ENCODE data around the gene FMNL2. TPM values are rescaled to one million over a fixed set of nuclear protein-coding genes. Genes with fewer than 3 reads are reported as not detected.

FMNL2 gene
- total RNA-seq, 1 experiment from 2014 or later, result 29.0 TPM

GRCh38 chr2:152445375-152445774, 110.4 kb downstream of the FMNL2 start:
- Histone ChIP-seq H3K4me3 (no peak overlapping the region), H3K27ac (peak overlapping the region; percentile 41; the same call in 1 of the 2 replicates), H3K9me2 (ENCODE audit: insufficient read depth) (no peaks in the 10 kb centered on the region), H3K4me2 (no peak overlapping the region), H3K27me3 (ENCODE audit: insufficient read depth, low read depth) (no peaks in the 10 kb centered on the region), H2AFZ (no peak overlapping the region), H3K79me2 (ENCODE audit: low read depth) (peaks cover 82% of the 10 kb centered on the region), H4K20me1 (ENCODE audit: insufficient read depth) (no peaks in the 10 kb centered on the region), H3K36me3 (ENCODE audit: low read depth) (no peaks in the 10 kb centered on the region), H3K9me3 (ENCODE audit: insufficient read depth, low read depth) (no peaks in the 10 kb centered on the region), H3F3A (ENCODE audit: insufficient read depth, low read depth) (no peaks in the 10 kb centered on the region), H3K4me1 (replicated peaks; ENCODE audit: insufficient read depth) (peaks cover 15% of the 10 kb centered on the region)
- no TSS peak for BruUV-seq (replicated peaks)
- CTCF ChIA-PET, result no interaction called here
- POLR2A ChIA-PET (ENCODE audit: unreplicated experiment), result no interaction called here
- DNase-seq, result no peak
- intact Hi-C loops (cut with micrococcal nuclease; ENCODE audit: unreplicated experiment), result no loop called here
- no peak for TF ChIP-seq CTCF (conservative IDR thresholded peaks at IDR 0.05)
- TF ChIP-seq EZH2 (IDR thresholded peaks at IDR 0.05; ENCODE audit: low read depth), result no peak

GRCh38 chr2:152445791-152446201, 110.8 kb downstream of the FMNL2 start:
- H3K4me1 ChIP-seq (replicated peaks; ENCODE audit: insufficient read depth), result peaks cover 15% of the 10 kb centered on the region
- no peaks in the 10 kb centered on the region for H3K9me3 ChIP-seq (ENCODE audit: insufficient read depth, low read depth)
- ChIA-PET CTCF (no interaction called here), POLR2A (ENCODE audit: unreplicated experiment) (no interaction called here)
- no peaks in the 10 kb centered on the region for H3K9me2 ChIP-seq (ENCODE audit: insufficient read depth)
- no peak overlapping the region for H3K4me2 ChIP-seq
- H3F3A ChIP-seq (ENCODE audit: insufficient read depth, low read depth), result no peaks in the 10 kb centered on the region
- no peak for DNase-seq
- H2AFZ ChIP-seq, result no peak overlapping the region
- no peaks in the 10 kb centered on the region for H4K20me1 ChIP-seq (ENCODE audit: insufficient read depth)
- H3K4me3 ChIP-seq, result no peak overlapping the region
- peak overlapping the region; percentile 41; the same call in 1 of the 2 replicates for H3K27ac ChIP-seq
- H3K36me3 ChIP-seq (ENCODE audit: low read depth), result no peaks in the 10 kb centered on the region
- intact Hi-C loops (cut with micrococcal nuclease; ENCODE audit: unreplicated experiment), result no loop called here
- H3K79me2 ChIP-seq (ENCODE audit: low read depth), result peaks cover 82% of the 10 kb centered on the region
- H3K27me3 ChIP-seq (ENCODE audit: insufficient read depth, low read depth), result no peaks in the 10 kb centered on the region
- no TSS peak for BruUV-seq (replicated peaks)
- no peak for TF ChIP-seq EZH2 (IDR thresholded peaks at IDR 0.05; ENCODE audit: low read depth)
- no peak for TF ChIP-seq CTCF (conservative IDR thresholded peaks at IDR 0.05)

- peaks cover 81% of the 10 kb centered on the region for H3K79me2 ChIP-seq (ENCODE audit: low read depth)
- no peaks in the 10 kb centered on the region for H3K27me3 ChIP-seq (ENCODE audit: insufficient read depth, low read depth)
- no peaks in the 10 kb centered on the region for H3K36me3 ChIP-seq (ENCODE audit: low read depth)
- no peaks in the 10 kb centered on the region for H3K9me3 ChIP-seq (ENCODE audit: insufficient read depth, low read depth)
- peak overlapping the region; percentile 41; the same call in 1 of the 2 replicates for H3K27ac ChIP-seq
- ChIA-PET POLR2A (ENCODE audit: unreplicated experiment) (no interaction called here), CTCF (no interaction called here)
- no peaks in the 10 kb centered on the region for H4K20me1 ChIP-seq (ENCODE audit: insufficient read depth)
- H3K9me2 ChIP-seq (ENCODE audit: insufficient read depth), result no peaks in the 10 kb centered on the region
- BruUV-seq (replicated peaks), result no TSS peak
- no peaks in the 10 kb centered on the region for H3F3A ChIP-seq (ENCODE audit: insufficient read depth, low read depth)
- no peak for DNase-seq
- peaks cover 15% of the 10 kb centered on the region for H3K4me1 ChIP-seq (replicated peaks; ENCODE audit: insufficient read depth)
- no peak overlapping the region for H2AFZ ChIP-seq
- no peak overlapping the region for H3K4me3 ChIP-seq
- TF ChIP-seq CTCF (conservative IDR thresholded peaks at IDR 0.05), result no peak
- no peak for TF ChIP-seq EZH2 (IDR thresholded peaks at IDR 0.05; ENCODE audit: low read depth)
- no peak overlapping the region for H3K4me2 ChIP-seq
- intact Hi-C loops (cut with micrococcal nuclease; ENCODE audit: unreplicated experiment), result no loop called here
These were observed 111.2 kb downstream of the FMNL2 start for GRCh38 chr2:152446213-152446612.

All from PC-9 (cell line).